Measurements from ENCODE around the gene USP13. TPM values are rescaled to one million over a fixed set of nuclear protein-coding genes. Genes with fewer than 3 reads are reported as not detected.

The USP13 gene
- total and polyA plus RNA-seq, 8 donors = 16.3 to 26.3 (median 23.2) TPM

GRCh38 chr3:179653096-179653797 lies 407 bp downstream of the USP13 start:
- intact Hi-C loops (cut with DNase I) = no loop called here
- H3K27ac ChIP-seq = peak overlapping the region; percentile 86 to 92
- peaks cover 0 to 17% of the 10 kb centered on the region in 2 donors for H3K4me1 ChIP-seq
- no peaks in the 10 kb centered on the region for H3K9me3 ChIP-seq
- ATAC-seq = peak; percentile 85
- peak; percentile 78 to 89 (median 82) for DNase-seq
- no peaks in the 10 kb centered on the region for H3K36me3 ChIP-seq
- TF ChIP-seq CTCF (IDR thresholded peaks at IDR 0.05) = no peak
- peak overlapping the region; percentile 66 to 73 for H3K4me3 ChIP-seq
- H3K27me3 ChIP-seq = peaks cover 0 to 25% of the 10 kb centered on the region in 2 donors

- no peaks in the 10 kb centered on the region for H3K9me3 ChIP-seq
- no peak overlapping the region for H3K4me3 ChIP-seq
- DNase-seq = no peak
- peaks cover 0 to 25% of the 10 kb centered on the region in 2 donors for H3K27me3 ChIP-seq
- H3K36me3 ChIP-seq = no peaks in the 10 kb centered on the region
- peaks cover 0 to 14% of the 10 kb centered on the region in 2 donors for H3K4me1 ChIP-seq
- ATAC-seq = no peak
- no peak overlapping the region for H3K27ac ChIP-seq
- no peak for TF ChIP-seq CTCF (IDR thresholded peaks at IDR 0.05)
- intact Hi-C loops (cut with DNase I) = no loop called here
Measured at GRCh38 chr3:179655236-179655635, 2.4 kb downstream of the USP13 start.

- no peaks in the 10 kb centered on the region for H3K9me3 ChIP-seq
- TF ChIP-seq CTCF (IDR thresholded peaks at IDR 0.05) = no peak
- no peak overlapping the region for H3K4me3 ChIP-seq
- H3K27ac ChIP-seq = no peak overlapping the region
- ATAC-seq = no peak
- H3K36me3 ChIP-seq = no peaks in the 10 kb centered on the region
- intact Hi-C loops (cut with DNase I) = no loop called here
- H3K27me3 ChIP-seq = peaks cover 0 to 7% of the 10 kb centered on the region in 2 donors
- H3K4me1 ChIP-seq = peaks cover 0 to 14% of the 10 kb centered on the region in 2 donors
- DNase-seq = no peak
Measured at GRCh38 chr3:179658606-179659005, 5.8 kb downstream of the USP13 start.

- no peaks in the 10 kb centered on the region for H3K36me3 ChIP-seq
- DNase-seq = no peak
- H3K4me1 ChIP-seq = peaks cover 0 to 3% of the 10 kb centered on the region in 2 donors
- intact Hi-C loops (cut with DNase I) = no loop called here
- no peak overlapping the region for H3K27ac ChIP-seq
- no peaks in the 10 kb centered on the region for H3K9me3 ChIP-seq
- no peak for ATAC-seq
- H3K4me3 ChIP-seq = no peak overlapping the region
- H3K27me3 ChIP-seq = no peaks in the 10 kb centered on the region
- no peak for TF ChIP-seq CTCF (IDR thresholded peaks at IDR 0.05)
Measured at GRCh38 chr3:179660872-179661271, 8.0 kb downstream of the USP13 start.

GRCh38 chr3:179661777-179662176 lies 8.9 kb downstream of the USP13 start:
- H3K4me3 ChIP-seq = no peak overlapping the region
- peaks cover 6 to 12% of the 10 kb centered on the region in 2 donors for H3K4me1 ChIP-seq
- no peaks in the 10 kb centered on the region for H3K9me3 ChIP-seq
- intact Hi-C loops (cut with DNase I) = no loop called here
- no peaks in the 10 kb centered on the region for H3K27me3 ChIP-seq
- TF ChIP-seq CTCF (IDR thresholded peaks at IDR 0.05) = no peak
- DNase-seq = no peak
- no peaks in the 10 kb centered on the region for H3K36me3 ChIP-seq
- no peak for ATAC-seq
- no peak overlapping the region for H3K27ac ChIP-seq
